ENCODE measurements around the gene CHMP4B. TPM values are rescaled to one million over a fixed set of nuclear protein-coding genes. Genes with fewer than 3 reads are reported as not detected.

The CHMP4B gene
- total RNA-seq, 5 donors from 2014 or later (not counting 1 experiment from before 2014, with no cell fraction given): 45.1 to 64.7 (median 60.8) TPM

DNA sequence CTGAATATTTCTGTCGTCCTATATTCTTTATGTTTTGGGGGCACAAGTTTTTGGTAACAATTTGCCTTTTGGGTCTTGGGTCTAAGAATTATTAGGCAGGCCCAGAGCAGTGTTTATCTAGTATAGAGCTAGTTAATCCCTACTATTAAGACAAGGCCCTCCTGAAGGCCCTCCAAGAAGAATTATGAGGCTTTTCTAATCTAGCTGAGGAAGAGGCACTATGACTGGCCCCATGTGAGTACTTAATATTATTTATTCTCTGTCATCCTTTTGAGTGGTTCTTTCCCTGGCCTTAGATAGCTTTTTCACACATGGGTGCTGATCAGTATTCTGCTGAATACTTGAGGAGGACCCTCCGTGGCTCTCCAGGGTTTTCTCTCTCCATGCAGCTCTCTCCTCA, 25.1 kb downstream of the CHMP4B start:
- ATAC-seq (replicated peaks in 1 of 4): no peak
- ChIA-PET CTCF (no interaction called here), POLR2A (no interaction called here)
- H3K4me3 ChIP-seq (ENCODE audit: control insufficient read depth in 1 of 2, extremely low read depth in 1 of 2, low read length in 1 of 2): no peak overlapping the region
- no peaks in the 10 kb centered on the region for H3K27me3 ChIP-seq (replicated peaks in 1 of 2; ENCODE audit: control insufficient read depth in 2 of 2, extremely low read depth in 1 of 2, insufficient read depth in 2 of 2, low read length in 1 of 2)
- no peaks in the 10 kb centered on the region for H3K9me3 Mint-ChIP-seq
- H3K4me3 Mint-ChIP-seq: no peak overlapping the region
- DNase-seq: no peak
- peaks cover 33% of the 10 kb centered on the region for H3K36me3 Mint-ChIP-seq
- no peak overlapping the region for H3K27ac Mint-ChIP-seq
- peaks cover 84 to 89% (median 86%) of the 10 kb centered on the region in 3 donors for H3K4me1 Mint-ChIP-seq
- peaks cover 9 to 42% of the 10 kb centered on the region in 2 experiments for H3K4me1 ChIP-seq (ENCODE audit: control insufficient read depth in 1 of 2, extremely low read depth in 1 of 2, insufficient read depth in 2 of 2, low read length in 2 of 2)
- peaks cover 0 to 6% of the 10 kb centered on the region in 2 donors for H3K36me3 ChIP-seq (ENCODE audit: control insufficient read depth in 2 of 2, extremely low read depth in 1 of 2, insufficient read depth in 1 of 2, low read length in 1 of 2)
- no peaks in the 10 kb centered on the region for H3K27me3 Mint-ChIP-seq
- no peaks in the 10 kb centered on the region for H3K9me3 ChIP-seq
- 100% methylated on average over 1 of the region's 2 CpGs for WGBS (ENCODE audit: insufficient coverage)
- no peak overlapping the region for H3K27ac ChIP-seq (ENCODE audit: low read length)

DNA sequence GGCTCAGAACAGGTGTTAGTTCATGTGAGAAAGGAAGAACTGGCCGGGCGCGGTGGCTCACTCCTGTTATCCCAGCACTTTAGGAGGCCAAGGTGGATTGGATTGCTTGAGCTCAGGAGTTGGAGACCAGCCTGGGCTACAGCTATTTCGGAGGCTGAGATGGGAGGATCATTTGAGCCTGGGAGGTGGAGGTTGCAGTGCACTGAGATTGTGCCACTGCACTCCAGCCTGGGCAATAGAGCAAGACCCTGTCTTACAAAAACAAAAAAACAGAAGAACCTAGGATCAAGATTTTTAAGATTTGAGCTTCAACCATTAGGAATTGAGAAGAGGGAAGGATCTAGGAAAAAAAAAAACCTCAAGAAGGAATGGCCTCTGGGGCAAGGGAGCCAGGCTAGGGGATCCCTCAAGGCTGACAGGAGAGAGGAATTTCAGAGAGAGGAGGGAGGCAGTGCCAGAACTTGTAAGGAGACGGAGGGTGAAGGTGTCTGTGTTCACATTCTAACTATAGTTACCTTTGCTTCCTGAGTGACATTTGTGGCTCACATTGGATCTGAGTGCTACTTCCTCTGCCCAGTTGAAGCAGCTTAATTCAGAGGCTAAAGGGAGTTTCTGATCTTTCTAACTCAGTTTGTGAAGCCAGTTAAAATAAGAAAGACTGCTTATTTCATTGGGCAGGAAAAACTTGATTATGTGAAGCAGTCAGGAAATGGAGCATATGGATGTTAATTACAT, 26.1 kb downstream of the CHMP4B start:
- Histone ChIP-seq H3K27me3 (replicated peaks in 1 of 2; ENCODE audit: control insufficient read depth in 2 of 2, extremely low read depth in 1 of 2, insufficient read depth in 2 of 2, low read length in 1 of 2) (no peaks in the 10 kb centered on the region), H3K36me3 (ENCODE audit: control insufficient read depth in 2 of 2, extremely low read depth in 1 of 2, insufficient read depth in 1 of 2, low read length in 1 of 2) (peaks cover 0 to 4% of the 10 kb centered on the region in 2 donors), H3K4me1 (ENCODE audit: control insufficient read depth in 1 of 2, extremely low read depth in 1 of 2, insufficient read depth in 2 of 2, low read length in 2 of 2) (peaks cover 14 to 51% of the 10 kb centered on the region in 2 experiments), H3K4me3 (ENCODE audit: control insufficient read depth in 1 of 2, extremely low read depth in 1 of 2, low read length in 1 of 2) (no peak overlapping the region), H3K27ac (ENCODE audit: low read length) (no peak overlapping the region), H3K9me3 (no peaks in the 10 kb centered on the region)
- CTCF ChIA-PET: interaction anchor here in 1 of 2 donors (0.6 kb wide), 1 partner anchor 1886 kb away, joined by 4 read pairs; no protein-coding TSS in a partner anchor
- no peaks in the 10 kb centered on the region for H3K27me3 Mint-ChIP-seq
- ATAC-seq (replicated peaks in 1 of 4) (peak in 1 of 4 experiments; percentile 52), DNase-seq (no peak)
- H3K27ac Mint-ChIP-seq: peak overlapping the region; percentile 58 to 75
- POLR2A ChIA-PET: interaction anchor here (0.5 to 0.6 kb wide), 2 partner anchors 10 to 1779 kb away, joined by 3 to 4 read pairs; partner anchors contain the start of gene SPAG4 (in 1 of the 2)
- WGBS (ENCODE audit: insufficient coverage): 100% methylated on average over 3 of the region's 5 CpGs
- peaks cover 87 to 90% (median 89%) of the 10 kb centered on the region in 3 donors for H3K4me1 Mint-ChIP-seq
- H3K36me3 Mint-ChIP-seq: peaks cover 24% of the 10 kb centered on the region
- no peaks in the 10 kb centered on the region for H3K9me3 Mint-ChIP-seq
- peak overlapping the region in 1 of 3 donors; percentile 20 for H3K4me3 Mint-ChIP-seq

DNA sequence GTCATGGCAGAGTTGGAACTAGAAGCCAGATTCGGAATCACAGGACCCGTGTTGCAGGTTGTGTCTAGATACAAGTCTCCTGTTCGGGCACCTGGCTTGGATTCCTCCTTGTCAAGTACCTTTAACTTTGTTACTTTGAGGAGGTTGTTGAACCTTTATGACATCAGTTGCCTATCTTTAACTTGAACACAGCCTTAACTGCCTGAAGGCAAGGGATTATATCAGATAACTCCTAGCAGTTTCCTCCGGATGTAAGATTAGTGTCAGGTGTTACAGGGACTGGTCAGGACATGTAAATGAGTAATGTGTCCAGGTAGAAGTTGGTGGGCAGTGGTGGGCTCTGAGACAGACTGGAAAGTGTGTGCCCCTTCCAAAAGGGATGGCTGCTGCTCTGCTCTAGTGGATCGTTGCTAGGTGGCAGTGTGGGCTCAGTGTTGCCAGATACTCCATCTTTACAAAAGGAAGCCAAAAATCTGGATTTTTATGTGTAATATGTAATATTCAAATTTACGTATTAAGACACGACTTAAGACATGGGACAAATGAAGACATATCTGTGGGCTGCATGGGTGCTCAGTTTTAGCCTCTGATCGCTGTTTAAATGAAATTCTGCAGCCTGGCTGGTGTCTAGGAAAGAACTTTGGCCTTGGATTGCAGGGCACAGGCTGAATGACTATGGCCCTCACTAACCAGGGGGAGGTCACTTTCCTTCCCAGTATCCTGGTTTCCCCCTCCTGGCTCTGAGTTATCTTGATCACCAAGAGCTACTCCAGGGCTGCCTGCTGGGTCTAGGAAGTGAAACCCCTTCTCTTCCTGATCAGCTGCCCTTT, 27.1 kb downstream of the CHMP4B start:
- no peak overlapping the region for H3K4me3 ChIP-seq (ENCODE audit: control insufficient read depth in 1 of 2, extremely low read depth in 1 of 2, low read length in 1 of 2)
- H3K4me1 ChIP-seq (ENCODE audit: control insufficient read depth in 1 of 2, extremely low read depth in 1 of 2, insufficient read depth in 2 of 2, low read length in 2 of 2): peaks cover 24 to 57% of the 10 kb centered on the region in 2 experiments
- POLR2A ChIA-PET: no interaction called here
- DNase-seq (no peak), ATAC-seq (replicated peaks in 1 of 4) (peak in 1 of 4 experiments; percentile 26)
- WGBS (ENCODE audit: insufficient coverage): 88% methylated on average over 6 of the region's 8 CpGs
- H3K9me3 ChIP-seq: no peaks in the 10 kb centered on the region
- no peak overlapping the region for H3K4me3 Mint-ChIP-seq
- no peak overlapping the region for H3K27ac ChIP-seq (ENCODE audit: low read length)
- peak overlapping the region in 1 of 2 donors; percentile 75 for H3K27ac Mint-ChIP-seq
- H3K9me3 Mint-ChIP-seq: no peaks in the 10 kb centered on the region
- peaks cover 92 to 95% (median 92%) of the 10 kb centered on the region in 3 donors for H3K4me1 Mint-ChIP-seq
- H3K27me3 ChIP-seq (replicated peaks in 1 of 2; ENCODE audit: control insufficient read depth in 2 of 2, extremely low read depth in 1 of 2, insufficient read depth in 2 of 2, low read length in 1 of 2): no peaks in the 10 kb centered on the region
- H3K36me3 ChIP-seq (ENCODE audit: control insufficient read depth in 2 of 2, extremely low read depth in 1 of 2, insufficient read depth in 1 of 2, low read length in 1 of 2): peaks cover 0 to 3% of the 10 kb centered on the region in 2 donors
- CTCF ChIA-PET: no interaction called here
- peaks cover 17% of the 10 kb centered on the region for H3K36me3 Mint-ChIP-seq
- H3K27me3 Mint-ChIP-seq: no peaks in the 10 kb centered on the region

DNA sequence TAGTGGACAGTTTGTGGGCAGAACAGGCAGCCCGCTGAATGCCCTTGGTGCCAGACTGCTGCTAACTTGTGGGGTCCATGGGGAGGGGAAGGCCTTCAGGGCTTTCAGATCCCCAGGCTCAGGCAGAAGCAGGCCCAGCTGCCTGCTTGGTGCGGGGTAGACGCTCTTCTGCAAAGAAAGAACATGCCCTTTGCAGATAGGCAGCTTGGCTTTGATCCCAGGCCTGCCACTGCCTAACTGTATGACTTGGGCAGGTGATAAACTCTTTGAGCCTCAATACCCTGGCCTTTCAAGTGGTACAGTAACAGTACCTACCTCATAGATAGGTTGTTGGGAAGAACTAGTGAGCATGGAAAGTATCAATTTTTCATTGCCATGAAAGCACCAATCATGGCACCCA, 28.4 kb downstream of the CHMP4B start:
- CTCF ChIA-PET: no interaction called here
- Mint-ChIP-seq H3K4me3 (no peak overlapping the region), H3K36me3 (peaks cover 11% of the 10 kb centered on the region), H3K9me3 (no peaks in the 10 kb centered on the region), H3K27me3 (no peaks in the 10 kb centered on the region), H3K27ac (peak overlapping the region in 1 of 2 donors; percentile 18), H3K4me1 (peaks cover 94 to 97% (median 96%) of the 10 kb centered on the region in 3 donors)
- H3K36me3 ChIP-seq (ENCODE audit: control insufficient read depth in 2 of 2, extremely low read depth in 1 of 2, insufficient read depth in 1 of 2, low read length in 1 of 2): peaks cover 0 to 3% of the 10 kb centered on the region in 2 donors
- no peaks in the 10 kb centered on the region for H3K27me3 ChIP-seq (replicated peaks in 1 of 2; ENCODE audit: control insufficient read depth in 2 of 2, extremely low read depth in 1 of 2, insufficient read depth in 2 of 2, low read length in 1 of 2)
- ATAC-seq (replicated peaks in 1 of 4) (no peak), DNase-seq (no peak)
- 100% methylated on average over 1 of the region's 3 CpGs for WGBS (ENCODE audit: insufficient coverage)
- peaks cover 34 to 63% of the 10 kb centered on the region in 2 experiments for H3K4me1 ChIP-seq (ENCODE audit: control insufficient read depth in 1 of 2, extremely low read depth in 1 of 2, insufficient read depth in 2 of 2, low read length in 2 of 2)
- H3K4me3 ChIP-seq (ENCODE audit: control insufficient read depth in 1 of 2, extremely low read depth in 1 of 2, low read length in 1 of 2): no peak overlapping the region
- no peak overlapping the region for H3K27ac ChIP-seq (ENCODE audit: low read length)
- H3K9me3 ChIP-seq: no peaks in the 10 kb centered on the region
- POLR2A ChIA-PET: interaction anchor here in 1 of 2 donors (0.6 kb wide), 1 partner anchor 105 kb away, joined by 3 read pairs; no protein-coding TSS in a partner anchor

DNA sequence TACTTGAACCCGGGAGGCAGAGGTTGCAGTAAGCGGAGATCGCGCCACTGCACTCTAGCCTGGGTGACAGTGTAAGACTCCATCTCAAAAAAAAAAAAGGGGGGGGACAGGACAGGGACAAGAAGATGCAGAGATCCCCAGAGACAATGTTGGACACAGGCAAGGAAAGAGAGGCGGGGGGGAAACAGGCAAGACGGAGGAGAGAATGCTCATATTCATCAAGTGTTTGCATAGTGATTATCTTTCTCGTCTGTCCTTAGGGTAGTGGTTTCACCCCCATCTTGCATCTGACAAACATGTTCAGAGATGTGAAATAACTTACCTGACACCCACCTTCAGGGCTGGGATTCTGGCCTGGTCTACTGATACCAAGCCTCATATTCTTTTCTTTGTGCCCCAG, 29.0 kb downstream of the CHMP4B start:
- peaks cover 0 to 3% of the 10 kb centered on the region in 2 donors for H3K36me3 ChIP-seq (ENCODE audit: control insufficient read depth in 2 of 2, extremely low read depth in 1 of 2, insufficient read depth in 1 of 2, low read length in 1 of 2)
- Mint-ChIP-seq H3K4me1 (peaks cover 94 to 99% (median 96%) of the 10 kb centered on the region in 3 donors), H3K9me3 (no peaks in the 10 kb centered on the region), H3K27me3 (no peaks in the 10 kb centered on the region), H3K36me3 (peaks cover 8% of the 10 kb centered on the region), H3K4me3 (no peak overlapping the region), H3K27ac (peak overlapping the region; percentile 13 to 18)
- H3K27me3 ChIP-seq (replicated peaks in 1 of 2; ENCODE audit: control insufficient read depth in 2 of 2, extremely low read depth in 1 of 2, insufficient read depth in 2 of 2, low read length in 1 of 2): no peaks in the 10 kb centered on the region
- DNase-seq: no peak
- POLR2A ChIA-PET: no interaction called here
- ATAC-seq (replicated peaks in 1 of 4): no peak
- WGBS (ENCODE audit: insufficient coverage): 98% methylated on average over 4 of the region's 7 CpGs
- peaks cover 34 to 63% of the 10 kb centered on the region in 2 experiments for H3K4me1 ChIP-seq (ENCODE audit: control insufficient read depth in 1 of 2, extremely low read depth in 1 of 2, insufficient read depth in 2 of 2, low read length in 2 of 2)
- H3K27ac ChIP-seq (ENCODE audit: low read length): no peak overlapping the region
- H3K4me3 ChIP-seq (ENCODE audit: control insufficient read depth in 1 of 2, extremely low read depth in 1 of 2, low read length in 1 of 2): no peak overlapping the region
- CTCF ChIA-PET: interaction anchor here in 1 of 2 donors (0.5 kb wide), 1 partner anchor 155 kb away, joined by 3 read pairs; no protein-coding TSS in a partner anchor
- H3K9me3 ChIP-seq: no peaks in the 10 kb centered on the region

DNA sequence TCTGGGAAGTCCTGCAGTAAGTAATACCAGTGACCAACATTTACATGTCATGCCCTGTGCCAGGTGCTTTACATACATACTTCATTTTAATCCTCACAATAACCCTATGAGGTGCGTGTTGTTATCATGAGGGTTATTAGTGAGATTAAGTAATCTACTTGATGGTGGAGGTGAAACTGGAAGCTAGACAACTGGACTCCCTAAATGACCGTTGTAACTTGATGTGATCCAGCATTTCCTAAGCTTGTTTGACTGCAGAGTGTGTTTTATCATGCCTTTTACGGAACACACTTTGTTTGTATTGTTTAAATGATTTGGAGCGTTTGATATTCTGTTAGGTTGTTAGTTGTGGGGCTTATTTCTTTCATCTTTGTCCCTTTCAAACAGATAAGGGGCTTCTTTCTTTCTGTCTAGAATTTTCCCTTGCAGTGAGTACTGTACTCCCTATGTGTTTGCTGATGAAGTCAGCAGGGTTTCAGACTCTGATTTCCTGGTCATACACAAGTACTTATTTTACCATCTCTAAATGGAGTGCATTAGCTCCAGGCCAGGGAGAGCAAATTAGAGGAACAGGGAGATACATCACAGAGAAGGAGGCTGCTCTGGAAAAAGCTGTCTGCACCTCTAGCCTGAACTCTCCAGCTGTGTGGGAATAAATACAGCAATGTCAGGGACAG, 29.7 kb downstream of the CHMP4B start:
- ChIA-PET CTCF (interaction anchor here in 1 of 2 donors (0.5 kb wide), 1 partner anchor 154 kb away, joined by 3 read pairs; no protein-coding TSS in a partner anchor), POLR2A (no interaction called here)
- Mint-ChIP-seq H3K9me3 (no peaks in the 10 kb centered on the region), H3K4me1 (peaks cover 94 to 98% (median 95%) of the 10 kb centered on the region in 3 donors), H3K27me3 (no peaks in the 10 kb centered on the region), H3K4me3 (no peak overlapping the region), H3K36me3 (peaks cover 3% of the 10 kb centered on the region), H3K27ac (peak overlapping the region; percentile 13 to 19)
- whole genome bisulfite sequencing (ENCODE audit: insufficient coverage): 100% methylated on average over 1 of the region's 4 CpGs
- H3K36me3 ChIP-seq (ENCODE audit: control insufficient read depth in 2 of 2, extremely low read depth in 1 of 2, insufficient read depth in 1 of 2, low read length in 1 of 2): peaks cover 0 to 3% of the 10 kb centered on the region in 2 donors
- ATAC-seq (replicated peaks in 1 of 4) (no peak), DNase-seq (no peak)
- no peak overlapping the region for H3K27ac ChIP-seq (ENCODE audit: low read length)
- H3K4me3 ChIP-seq (ENCODE audit: control insufficient read depth in 1 of 2, extremely low read depth in 1 of 2, low read length in 1 of 2): no peak overlapping the region
- no peaks in the 10 kb centered on the region for H3K27me3 ChIP-seq (replicated peaks in 1 of 2; ENCODE audit: control insufficient read depth in 2 of 2, extremely low read depth in 1 of 2, insufficient read depth in 2 of 2, low read length in 1 of 2)
- peaks cover 36 to 68% of the 10 kb centered on the region in 2 experiments for H3K4me1 ChIP-seq (ENCODE audit: control insufficient read depth in 1 of 2, extremely low read depth in 1 of 2, insufficient read depth in 2 of 2, low read length in 2 of 2)
- no peaks in the 10 kb centered on the region for H3K9me3 ChIP-seq
